GM18505 (cell line): ENCODE measurements around the gene ABCA6.

Source experiments
- ATAC-seq: cut with Tn5 transposase; IDR thresholded peaks from one replicate; pipeline ENCODE4 v1.9.1; 2021; ENCODE audit not compliant: unreplicated experiment
- POLR2A ChIP-seq: IDR thresholded peaks from 4 replicates; pipeline ENCODE4 v1.6.1; 2011; ENCODE audit warnings: borderline replicate concordance; ENCODE audit not compliant: insufficient read depth, insufficient read length; ENCODE audit errors: extremely low read depth

ABCA6 gene

GRCh38 chr17:69159418-69159817 is 17.7 kb upstream of the ABCA6 start:
- no peak for TF ChIP-seq POLR2A

GRCh38 chr17:69154267-69154666 is 12.6 kb upstream of the ABCA6 start:
- no peak for ATAC-seq
- TF ChIP-seq POLR2A: no peak

More at GRCh38 chr17:69159418-69159817, 17.7 kb upstream of the ABCA6 start:
- ATAC-seq: no peak

- no peak for TF ChIP-seq POLR2A
- no peak for ATAC-seq
These were observed 8.6 kb upstream of the ABCA6 start for GRCh38 chr17:69150333-69150732.

- no peak for TF ChIP-seq POLR2A
- no peak for ATAC-seq
These were observed 5.8 kb upstream of the ABCA6 start for GRCh38 chr17:69147460-69147859.

- ATAC-seq: no peak
- no peak for TF ChIP-seq POLR2A
These were observed 2.9 kb upstream of the ABCA6 start for GRCh38 chr17:69144331-69145255.

- ATAC-seq: no peak
- TF ChIP-seq POLR2A: no peak
These were observed 2.1 kb upstream of the ABCA6 start for GRCh38 chr17:69143683-69144231.

- no peak for TF ChIP-seq POLR2A
- ATAC-seq: no peak
These were observed 1.5 kb upstream of the ABCA6 start for GRCh38 chr17:69143151-69143550.

- no peak for ATAC-seq
- no peak for TF ChIP-seq POLR2A
These were observed 594 bp upstream of the ABCA6 start for GRCh38 chr17:69142175-69142802.

GRCh38 chr17:69134112-69134511 is 7.6 kb downstream of the ABCA6 start:
- no peak for TF ChIP-seq POLR2A
- no peak for ATAC-seq

GRCh38 chr17:69130627-69131296 is 10.9 kb downstream of the ABCA6 start:
- no peak for TF ChIP-seq POLR2A
- no peak for ATAC-seq

GRCh38 chr17:69123626-69124025 is 18.1 kb downstream of the ABCA6 start:
- TF ChIP-seq POLR2A: no peak
- ATAC-seq: no peak

GRCh38 chr17:69122065-69122464 is 19.6 kb downstream of the ABCA6 start:
- no peak for TF ChIP-seq POLR2A
- no peak for ATAC-seq
